CD4-positive, alpha-beta T cell treated with Interferon gamma for 1 hour (primary cell): ENCODE data around the gene OOSP1.
"Not testable (repeated sequence)": the region's sequence is repeated elsewhere in the genome, so short reads cannot be mapped to it uniquely, and the experiment has no call there.

Experiments
- DNase-seq: peaks from one replicate; pipeline ENCODE4 v3.0.0-alpha.2; 2020

Gene OOSP1

GRCh38 chr11:59960502-59961381 is 22.5 kb downstream of the OOSP1 start:
- DNase-seq: no peak

GRCh38 chr11:59962107-59962482 is 23.9 kb downstream of the OOSP1 start:
- DNase-seq: no peak

GRCh38 chr11:59963733-59964132 is 25.5 kb downstream of the OOSP1 start, which contains the start of gene OOSP4A:
TSS of gene OOSP4A (plus strand) at chr11:59964033. CDS start at chr11:59964033, 0 bp downstream.
- no peak for DNase-seq

- DNase-seq: no peak
Observed at GRCh38 chr11:59965424-59965823, 27.2 kb downstream of the OOSP1 start.

- DNase-seq: no peak
Observed at GRCh38 chr11:59966201-59966600, 28.0 kb downstream of the OOSP1 start.

GRCh38 chr11:59967677-59968394 is 29.6 kb downstream of the OOSP1 start:
- DNase-seq: no peak

- DNase-seq: no peak
Observed at GRCh38 chr11:59968395-59968783, 30.2 kb downstream of the OOSP1 start.

GRCh38 chr11:59973097-59973496 is 34.9 kb downstream of the OOSP1 start:
- DNase-seq: no peak

- DNase-seq: no peak
Observed at GRCh38 chr11:59981106-59981770, 43.0 kb downstream of the OOSP1 start.

- DNase-seq: not testable (repeated sequence)
Observed at GRCh38 chr11:59982037-59982436, 43.8 kb downstream of the OOSP1 start.

- no peak for DNase-seq
Observed at GRCh38 chr11:59983212-59983611, 45.0 kb downstream of the OOSP1 start.

- no peak for DNase-seq
Observed at GRCh38 chr11:59984368-59984767, 46.1 kb downstream of the OOSP1 start.

- no peak for DNase-seq
Observed at GRCh38 chr11:59990421-59990820, 52.2 kb downstream of the OOSP1 start.

- no peak for DNase-seq
Observed at GRCh38 chr11:59992425-59992824, 54.2 kb downstream of the OOSP1 start.

- DNase-seq: no peak
Observed at GRCh38 chr11:59997800-59998199, 59.6 kb downstream of the OOSP1 start.

GRCh38 chr11:59999691-60000090 is 61.5 kb downstream of the OOSP1 start:
- DNase-seq: no peak

GRCh38 chr11:60003729-60004128 is 65.5 kb downstream of the OOSP1 start:
- DNase-seq: no peak

- DNase-seq: no peak
Observed at GRCh38 chr11:60005360-60005759, 67.1 kb downstream of the OOSP1 start.
